Body of pancreas (tissue), 4 donors: Measurements from ENCODE around the gene ANGPTL8. TPM values are rescaled to one million over a fixed set of nuclear protein-coding genes. Genes with fewer than 3 reads are reported as not detected.
A peak's percentile ranks its signal among the peaks of the same experiment; 100 is the strongest.

Experiments used
- ATAC-seq: fragments of 150-250 bp; one replicate; pipeline ENCODE4 v1.9.1; 2016
- DNase-seq, 4 donors: peaks; one replicate each; pipeline ENCODE4 v3.0.0-alpha.2; 2019
- H3K27ac ChIP-seq, 4 donors: fragments of 200-600 bp; sonication (generic); 1 replicate in 3 of 4; 2 replicates in 1 of 4; pipeline versions ENCODE4 v1.5.1 to v1.6.1; 2016 to 2019; ENCODE audit warnings: mild to moderate bottlenecking in 1 of 4, mixed read lengths in 1 of 4, moderate library complexity in 1 of 4
- H3K27me3 ChIP-seq, 2 donors: fragments of 200-600 bp; sonication (generic); one replicate each; pipeline ENCODE4 v1.6.0; 2016; ENCODE audit warnings: mild to moderate bottlenecking in 1 of 2
- H3K36me3 ChIP-seq, 2 donors: fragments of 200-600 bp; sonication (generic); replicated peaks in 1 of 2; 2 replicates each; pipeline ENCODE4 v1.5.1; 2016; ENCODE audit warnings: low read depth in 2 of 2; ENCODE audit not compliant: insufficient read depth in 1 of 2
- H3K4me1 ChIP-seq: fragments of 200-600 bp; sonication (generic); one replicate; pipeline ENCODE4 v1.6.0; 2016
- H3K4me3 ChIP-seq, 2 donors: fragments of 200-600 bp; sonication (generic); 1 replicate in 1 of 2; 2 replicates in 1 of 2; pipeline ENCODE4 v1.5.1; 2016 to 2019
- H3K9me3 ChIP-seq, 3 donors: fragments of 200-600 bp; sonication (generic); 1 replicate in 2 of 3; 2 replicates in 1 of 3; pipeline ENCODE4 v1.5.1; 2016
- POLR2A ChIP-seq, 3 donors: fragments of 450-650 bp; IDR thresholded peaks; one replicate each; pipeline ENCODE4 v1.6.1; 2016; ENCODE audit warnings: antibody characterized with exemption in 3 of 3, mild to moderate bottlenecking in 2 of 3
- WGBS, 2 donors: methylation state at CpG; one replicate each; pipeline ENCODE4 v1.1.5; 2017; 5-methylcytosine and 5-hydroxymethylcytosine counted together
- intact Hi-C: fragments of 100-400 bp; cut with DNase I; formaldehyde crosslinking; loops from one replicate; pipeline ENCODE4 v1.15.1; 2023
- total RNA-seq, 2 donors: library from RNA; depleted of rRNA; stranded (reverse); fragments of >200 nt; gene quantifications; one replicate each; pipeline ENCODE4 v1.1.0, GENCODE V29; 2016
- TF ChIP-seq, protein P1 (sequence below), 7 experiments: fragments of 450-650 bp in 4 of 7; fragments of 200-600 bp in 3 of 7; sonication (generic) in 3 of 7; IDR thresholded peaks; one replicate each; pipeline ENCODE4 v1.5.1; 2016 to 2019; ENCODE audit warnings: antibody characterized with exemption in 7 of 7

ANGPTL8 gene, protein sequence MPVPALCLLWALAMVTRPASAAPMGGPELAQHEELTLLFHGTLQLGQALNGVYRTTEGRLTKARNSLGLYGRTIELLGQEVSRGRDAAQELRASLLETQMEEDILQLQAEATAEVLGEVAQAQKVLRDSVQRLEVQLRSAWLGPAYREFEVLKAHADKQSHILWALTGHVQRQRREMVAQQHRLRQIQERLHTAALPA
- total RNA-seq, result not detected

DNA sequence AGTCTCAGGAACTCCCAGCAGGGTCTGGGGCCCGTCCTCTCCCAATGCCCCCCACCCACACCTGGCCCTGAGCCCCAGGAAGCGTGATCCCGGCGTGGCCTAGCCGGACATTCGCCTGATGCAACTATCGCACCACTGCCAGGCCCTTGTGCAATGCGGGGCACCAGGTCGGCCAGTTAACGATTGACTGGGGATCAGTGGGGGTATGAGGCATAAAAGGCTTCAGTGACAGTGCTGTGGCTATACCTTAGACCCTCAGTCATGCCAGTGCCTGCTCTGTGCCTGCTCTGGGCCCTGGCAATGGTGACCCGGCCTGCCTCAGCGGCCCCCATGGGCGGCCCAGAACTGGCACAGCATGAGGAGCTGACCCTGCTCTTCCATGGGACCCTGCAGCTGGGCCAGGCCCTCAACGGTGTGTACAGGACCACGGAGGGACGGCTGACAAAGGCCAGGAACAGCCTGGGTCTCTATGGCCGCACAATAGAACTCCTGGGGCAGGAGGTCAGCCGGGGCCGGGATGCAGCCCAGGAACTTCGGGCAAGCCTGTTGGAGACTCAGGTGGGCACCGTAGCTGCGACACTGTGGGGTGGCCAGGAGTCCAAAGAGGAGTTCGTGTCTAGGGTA lies at the start of gene ANGPTL8:
Gene ANGPTL8 (plus strand): TSS at position 243 of the 624 bp plus-strand sequence. CDS start 19 bp downstream, at position 262.
- H3K27ac ChIP-seq, result no peak within 1 kb of the TSS
- ATAC-seq (no peak), DNase-seq (no peak)
- peaks cover 6% of the 10 kb centered on the region for H3K4me1 ChIP-seq
- intact Hi-C loops, result no loop called here
- no peaks in the 10 kb centered on the region for H3K36me3 ChIP-seq
- H3K4me3 ChIP-seq, result no peak within 1 kb of the TSS
- TF ChIP-seq, protein P1, sequence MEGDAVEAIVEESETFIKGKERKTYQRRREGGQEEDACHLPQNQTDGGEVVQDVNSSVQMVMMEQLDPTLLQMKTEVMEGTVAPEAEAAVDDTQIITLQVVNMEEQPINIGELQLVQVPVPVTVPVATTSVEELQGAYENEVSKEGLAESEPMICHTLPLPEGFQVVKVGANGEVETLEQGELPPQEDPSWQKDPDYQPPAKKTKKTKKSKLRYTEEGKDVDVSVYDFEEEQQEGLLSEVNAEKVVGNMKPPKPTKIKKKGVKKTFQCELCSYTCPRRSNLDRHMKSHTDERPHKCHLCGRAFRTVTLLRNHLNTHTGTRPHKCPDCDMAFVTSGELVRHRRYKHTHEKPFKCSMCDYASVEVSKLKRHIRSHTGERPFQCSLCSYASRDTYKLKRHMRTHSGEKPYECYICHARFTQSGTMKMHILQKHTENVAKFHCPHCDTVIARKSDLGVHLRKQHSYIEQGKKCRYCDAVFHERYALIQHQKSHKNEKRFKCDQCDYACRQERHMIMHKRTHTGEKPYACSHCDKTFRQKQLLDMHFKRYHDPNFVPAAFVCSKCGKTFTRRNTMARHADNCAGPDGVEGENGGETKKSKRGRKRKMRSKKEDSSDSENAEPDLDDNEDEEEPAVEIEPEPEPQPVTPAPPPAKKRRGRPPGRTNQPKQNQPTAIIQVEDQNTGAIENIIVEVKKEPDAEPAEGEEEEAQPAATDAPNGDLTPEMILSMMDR (IDR thresholded peaks at IDR 0.05), result no peak
- TF ChIP-seq POLR2A (IDR thresholded peaks at IDR 0.05), result no peak
- no peaks in the 10 kb centered on the region for H3K9me3 ChIP-seq
- WGBS, 2 donors, result 98 to 100% methylated on average over 6 to 23 of the region's 23 CpGs
- H3K27me3 ChIP-seq, result no peaks in the 10 kb centered on the region

DNA sequence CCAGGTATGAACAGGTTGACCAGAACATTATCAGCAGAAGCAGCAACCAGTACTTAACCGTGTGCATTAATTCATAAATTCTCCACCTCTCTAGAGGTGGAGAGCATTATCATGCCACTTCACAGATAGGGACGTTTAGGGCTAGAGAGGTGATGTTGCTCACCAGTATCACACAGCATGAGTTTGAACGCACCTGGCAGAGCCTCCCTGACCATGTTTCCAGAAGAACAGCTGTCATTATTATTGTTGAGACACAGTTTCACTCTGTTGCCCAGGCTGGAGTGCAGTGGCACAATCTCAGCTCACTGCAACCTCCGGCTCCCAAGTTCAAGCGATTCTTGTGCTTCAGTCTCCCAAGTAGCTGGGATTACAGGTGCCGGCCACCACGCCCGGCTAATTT lies 48.9 kb upstream of the ANGPTL8 start:
- H3K27ac ChIP-seq, result no peak overlapping the region
- intact Hi-C loops, result no loop called here
- H3K36me3 ChIP-seq, result peaks cover 0 to 13% of the 10 kb centered on the region in 2 donors
- no peak for TF ChIP-seq POLR2A (IDR thresholded peaks at IDR 0.05)
- TF ChIP-seq, protein P1 (IDR thresholded peaks at IDR 0.05), result no peak
- no peaks in the 10 kb centered on the region for H3K9me3 ChIP-seq
- no peak for ATAC-seq
- H3K27me3 ChIP-seq, result no peaks in the 10 kb centered on the region
- H3K4me3 ChIP-seq, result no peak overlapping the region
- H3K4me1 ChIP-seq, result peaks cover 40% of the 10 kb centered on the region
- 80 to 81% methylated on average over 7 to 8 of the region's 8 CpGs for WGBS, 2 donors
- DNase-seq, result no peak

DNA sequence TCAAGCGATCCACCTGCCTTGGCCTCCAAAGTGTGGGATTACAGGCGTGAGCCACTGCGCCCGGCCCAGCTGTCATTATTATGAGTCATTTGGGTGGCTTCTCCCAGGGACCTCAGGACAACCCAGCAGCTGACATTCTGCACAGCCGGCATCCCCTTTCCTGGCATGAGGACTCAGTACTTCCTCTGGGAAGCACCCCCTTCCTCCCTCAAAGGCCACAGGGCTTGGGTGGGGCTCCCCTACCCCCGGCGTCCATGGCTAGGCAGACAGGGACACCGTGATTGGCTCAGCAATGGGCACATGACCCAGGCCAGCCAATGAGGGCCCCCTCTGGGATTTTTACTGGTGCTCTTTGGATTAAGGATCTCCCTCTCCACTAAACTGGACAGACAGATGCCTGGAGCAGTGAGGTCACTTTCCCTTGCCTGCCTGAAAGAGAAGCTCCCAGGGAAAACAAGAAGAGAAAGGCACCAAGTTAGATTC lies 48.1 kb upstream of the ANGPTL8 start:
- 60% methylated on average over 8 of the region's 8 CpGs; no CpG with 5 or more reads in 1 of the 2 donors for WGBS, 2 donors
- peak; percentile 46 for ATAC-seq
- peak in 2 of 4 donors; percentile 25 to 45 for DNase-seq
- TF ChIP-seq POLR2A (IDR thresholded peaks at IDR 0.05), result no peak
- TF ChIP-seq, protein P1 (IDR thresholded peaks at IDR 0.05), result no peak
- Histone ChIP-seq H3K9me3 (no peaks in the 10 kb centered on the region), H3K36me3 (peaks cover 0 to 13% of the 10 kb centered on the region in 2 donors), H3K27ac (no peak overlapping the region), H3K4me1 (peaks cover 41% of the 10 kb centered on the region), H3K4me3 (no peak overlapping the region), H3K27me3 (no peaks in the 10 kb centered on the region)
- intact Hi-C loops, result no loop called here

DNA sequence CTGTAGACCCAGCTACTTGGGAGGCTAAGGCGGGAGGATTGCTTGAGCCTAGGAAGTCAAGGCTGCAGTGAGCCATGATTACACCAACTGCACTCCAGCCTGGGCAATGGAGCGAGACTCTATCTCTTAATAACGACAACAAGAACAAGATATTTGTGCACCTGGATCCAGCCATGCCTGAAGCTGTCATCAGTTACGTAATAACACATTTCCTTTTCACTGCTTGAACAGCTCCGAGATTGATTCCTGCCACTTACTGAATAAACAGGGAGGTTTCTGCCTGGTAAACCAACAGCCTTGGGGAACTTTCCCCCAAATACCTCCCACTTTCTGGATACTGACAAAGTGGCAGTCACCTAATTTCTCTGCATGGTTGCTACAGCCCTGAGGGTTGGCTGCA lies 47.5 kb upstream of the ANGPTL8 start:
- Histone ChIP-seq H3K27me3 (no peaks in the 10 kb centered on the region), H3K9me3 (no peaks in the 10 kb centered on the region), H3K4me3 (no peak overlapping the region), H3K4me1 (peaks cover 48% of the 10 kb centered on the region), H3K27ac (no peak overlapping the region), H3K36me3 (peaks cover 0 to 13% of the 10 kb centered on the region in 2 donors)
- 71 to 90% methylated on average over 5 of the region's 5 CpGs for WGBS, 2 donors
- DNase-seq (no peak), ATAC-seq (no peak)
- no peak for TF ChIP-seq POLR2A (IDR thresholded peaks at IDR 0.05)
- TF ChIP-seq, protein P1 (IDR thresholded peaks at IDR 0.05), result no peak
- intact Hi-C loops, result no loop called here
